Muscle layer of duodenum (tissue), 2 donors: Measurements from ENCODE around the gene AOAH.
"Not testable (repeated sequence)": the region's sequence is repeated elsewhere in the genome, so short reads cannot be mapped to it uniquely, and the experiment has no call there.

Experiments
- H3K27ac ChIP-seq: one replicate; pipeline ENCODE4 v1.7.0; 2013; ENCODE audit warnings: mild to moderate bottlenecking, low read length
- H3K27me3 ChIP-seq: one replicate; pipeline ENCODE4 v1.7.0; 2013; ENCODE audit warnings: low read depth, mild to moderate bottlenecking, control low read depth, low read length
- H3K36me3 ChIP-seq, 2 donors: one replicate each; pipeline ENCODE4 v1.7.0; 2013; ENCODE audit warnings: low read length in 2 of 2, control low read depth in 1 of 2, mild to moderate bottlenecking in 1 of 2; ENCODE audit not compliant: insufficient read depth in 2 of 2, control insufficient read depth in 1 of 2
- H3K4me1 ChIP-seq, 2 donors: one replicate each; pipeline ENCODE4 v1.7.0; 2013; ENCODE audit warnings: low read length in 2 of 2, mild to moderate bottlenecking in 2 of 2, control low read depth in 1 of 2, moderate library complexity in 1 of 2; ENCODE audit not compliant: insufficient read depth in 2 of 2, control insufficient read depth in 1 of 2
- H3K4me3 ChIP-seq, 2 donors: one replicate each; pipeline ENCODE4 v1.7.0; 2013; ENCODE audit warnings: low read length in 2 of 2, low read depth in 1 of 2, mild to moderate bottlenecking in 1 of 2
- H3K9me3 ChIP-seq, 2 donors: one replicate each; pipeline ENCODE4 v1.7.0; 2013; ENCODE audit warnings: low read length in 2 of 2, control low read depth in 1 of 2, mild to moderate bottlenecking in 1 of 2; ENCODE audit not compliant: control insufficient read depth in 1 of 2
- donor health status: healthy.

Gene AOAH

GRCh38 chr7:36513393-36513792 is 210.9 kb downstream of the AOAH start:
- Histone ChIP-seq H3K9me3 (peaks cover 0 to 6% of the 10 kb centered on the region in 2 donors), H3K4me3 (no peak overlapping the region), H3K27me3 (no peaks in the 10 kb centered on the region), H3K36me3 (no peaks in the 10 kb centered on the region), H3K27ac (no peak overlapping the region), H3K4me1 (no peaks in the 10 kb centered on the region)

DNA sequence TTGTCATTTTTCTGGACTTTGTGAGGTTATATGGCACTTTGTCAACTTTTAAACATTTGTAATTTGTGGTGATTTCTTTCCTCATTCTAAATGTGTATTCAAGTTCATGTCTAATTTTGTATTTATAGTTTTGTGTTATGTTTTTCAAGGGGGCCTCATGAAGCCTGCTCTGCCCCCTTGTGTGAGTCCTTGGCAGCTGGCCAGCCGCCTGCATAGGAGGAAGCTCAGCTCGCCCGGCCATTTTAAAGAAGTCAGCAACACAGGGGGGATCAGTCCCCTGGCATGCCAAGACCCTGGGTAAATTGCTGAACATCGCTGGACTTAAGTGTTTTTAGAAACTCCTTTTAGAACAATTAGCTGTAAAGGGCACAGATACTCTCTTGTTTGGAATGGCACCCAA is 211.7 kb downstream of the AOAH start:
- H3K9me3 ChIP-seq: peaks cover 0 to 6% of the 10 kb centered on the region in 2 donors
- no peak overlapping the region for H3K4me3 ChIP-seq
- H3K36me3 ChIP-seq: no peaks in the 10 kb centered on the region
- no peaks in the 10 kb centered on the region for H3K4me1 ChIP-seq
- no peaks in the 10 kb centered on the region for H3K27me3 ChIP-seq
- no peak overlapping the region for H3K27ac ChIP-seq

- peaks cover 0 to 6% of the 10 kb centered on the region in 2 donors for H3K9me3 ChIP-seq
- no peaks in the 10 kb centered on the region for H3K4me1 ChIP-seq
- H3K27ac ChIP-seq: no peak overlapping the region
- H3K27me3 ChIP-seq: no peaks in the 10 kb centered on the region
- no peak overlapping the region for H3K4me3 ChIP-seq
- H3K36me3 ChIP-seq: no peaks in the 10 kb centered on the region
Observed at GRCh38 chr7:36509962-36510361, 214.3 kb downstream of the AOAH start.

DNA sequence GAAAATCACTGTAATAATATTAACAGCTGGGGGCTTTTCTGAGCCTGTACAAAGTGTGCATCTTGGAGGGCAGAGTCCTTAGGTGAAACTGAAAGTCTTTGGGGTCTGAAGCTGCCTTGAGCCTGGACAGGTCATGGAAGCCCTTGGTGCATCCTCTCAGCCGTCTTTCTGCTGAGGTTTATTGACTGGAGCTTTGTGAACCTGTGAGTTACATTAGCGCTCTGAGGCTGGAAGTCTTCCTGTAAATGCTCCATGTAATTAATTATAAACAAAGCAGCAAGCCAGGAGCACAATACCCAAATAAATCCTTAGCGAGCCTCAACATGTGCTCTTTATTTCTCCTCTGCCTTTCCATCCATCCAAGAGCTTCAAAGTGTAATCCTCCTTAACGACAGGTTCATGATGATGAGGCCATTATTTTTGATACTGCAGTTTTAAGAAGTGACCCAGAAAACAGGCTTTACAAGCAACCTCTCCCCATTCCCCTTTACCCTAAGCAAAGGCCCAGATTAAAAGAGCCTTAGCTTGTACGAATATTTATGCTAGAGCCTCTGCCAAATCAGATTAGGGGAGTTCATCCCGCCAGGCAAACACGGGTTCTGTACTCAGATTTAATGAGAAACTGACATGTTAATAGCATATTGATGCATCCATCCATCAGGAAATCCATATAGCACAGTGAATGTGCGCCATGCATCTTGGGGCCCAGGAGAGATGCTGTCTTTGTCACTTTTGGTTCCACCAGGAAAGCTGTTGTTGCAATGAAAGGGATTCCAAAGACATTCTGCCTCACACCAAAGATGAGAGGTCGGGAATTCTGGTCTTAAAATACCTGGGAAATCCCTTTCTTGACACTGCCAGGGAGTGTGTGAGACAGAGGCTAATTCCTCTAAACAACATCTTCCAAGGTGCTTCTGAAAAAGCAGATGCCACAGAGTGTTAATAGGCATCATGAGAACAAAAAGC is 216.5 kb downstream of the AOAH start:
- Histone ChIP-seq H3K36me3 (no peaks in the 10 kb centered on the region), H3K27me3 (no peaks in the 10 kb centered on the region), H3K4me1 (no peaks in the 10 kb centered on the region), H3K27ac (no peak overlapping the region), H3K9me3 (no peaks in the 10 kb centered on the region), H3K4me3 (no peak overlapping the region)

GRCh38 chr7:36506820-36507219 is 217.5 kb downstream of the AOAH start:
- Histone ChIP-seq H3K27me3 (no peaks in the 10 kb centered on the region), H3K36me3 (no peaks in the 10 kb centered on the region), H3K4me1 (no peaks in the 10 kb centered on the region), H3K9me3 (no peaks in the 10 kb centered on the region), H3K4me3 (no peak overlapping the region), H3K27ac (no peak overlapping the region)

- H3K4me3 ChIP-seq: no peak overlapping the region
- H3K27me3 ChIP-seq: no peaks in the 10 kb centered on the region
- no peaks in the 10 kb centered on the region for H3K36me3 ChIP-seq
- H3K9me3 ChIP-seq: no peaks in the 10 kb centered on the region
- H3K27ac ChIP-seq: no peak overlapping the region
- H3K4me1 ChIP-seq: no peaks in the 10 kb centered on the region
Observed at GRCh38 chr7:36506130-36506798, 218.0 kb downstream of the AOAH start.

- not testable (repeated sequence) for H3K27ac ChIP-seq, H3K27me3 ChIP-seq, H3K9me3 ChIP-seq, H3K36me3 ChIP-seq, H3K4me1 ChIP-seq, H3K4me3 ChIP-seq
Observed at GRCh38 chr7:36504617-36505016, 219.7 kb downstream of the AOAH start.

GRCh38 chr7:36504216-36504615 is 220.1 kb downstream of the AOAH start:
- H3K4me1 ChIP-seq, H3K36me3 ChIP-seq, H3K27ac ChIP-seq, H3K4me3 ChIP-seq, H3K9me3 ChIP-seq, H3K27me3 ChIP-seq: not testable (repeated sequence)

DNA sequence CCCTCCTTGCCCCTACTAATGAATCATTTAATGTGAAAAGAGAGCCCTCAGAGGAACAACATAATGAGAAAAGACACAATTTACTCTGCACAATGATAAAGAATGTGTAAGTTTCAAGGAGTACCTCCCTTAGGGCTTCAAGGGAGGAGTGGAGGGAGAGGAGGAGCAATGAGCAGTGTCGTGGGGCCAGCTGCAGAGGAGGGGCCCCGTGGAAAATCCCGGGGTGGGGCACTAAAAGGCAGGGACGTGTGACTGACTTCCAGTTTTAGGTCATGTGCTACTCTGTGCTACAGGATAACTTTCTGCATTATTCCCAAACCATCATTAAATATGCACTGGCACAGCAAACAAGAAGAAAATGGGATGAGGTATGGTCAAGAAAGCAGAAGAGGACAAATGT is 226.5 kb downstream of the AOAH start:
- no peak overlapping the region for H3K27ac ChIP-seq
- no peak overlapping the region for H3K4me3 ChIP-seq
- H3K4me1 ChIP-seq: no peaks in the 10 kb centered on the region
- H3K9me3 ChIP-seq: no peaks in the 10 kb centered on the region
- no peaks in the 10 kb centered on the region for H3K27me3 ChIP-seq
- no peaks in the 10 kb centered on the region for H3K36me3 ChIP-seq

DNA sequence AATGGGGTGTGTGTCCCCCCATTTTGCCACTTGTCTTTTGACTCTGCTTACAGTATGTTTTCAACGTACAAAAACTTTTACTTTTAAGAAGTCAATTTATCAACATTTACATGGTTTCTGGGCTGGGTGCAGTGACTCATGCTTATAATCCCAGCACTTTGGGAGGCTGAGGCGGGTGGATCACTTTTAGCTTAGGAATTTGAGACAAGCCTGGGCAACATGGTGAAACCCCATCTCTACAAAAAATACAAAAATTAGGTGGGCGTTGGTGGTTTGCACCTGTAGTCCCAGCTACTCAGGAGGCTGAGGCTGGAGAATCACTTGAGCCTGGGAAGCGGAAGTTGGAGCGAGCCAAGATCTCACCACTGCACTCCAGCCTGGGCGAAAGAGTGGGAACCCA is 227.1 kb downstream of the AOAH start:
- H3K9me3 ChIP-seq, H3K27ac ChIP-seq, H3K36me3 ChIP-seq, H3K4me1 ChIP-seq, H3K27me3 ChIP-seq, H3K4me3 ChIP-seq: not testable (repeated sequence)

DNA sequence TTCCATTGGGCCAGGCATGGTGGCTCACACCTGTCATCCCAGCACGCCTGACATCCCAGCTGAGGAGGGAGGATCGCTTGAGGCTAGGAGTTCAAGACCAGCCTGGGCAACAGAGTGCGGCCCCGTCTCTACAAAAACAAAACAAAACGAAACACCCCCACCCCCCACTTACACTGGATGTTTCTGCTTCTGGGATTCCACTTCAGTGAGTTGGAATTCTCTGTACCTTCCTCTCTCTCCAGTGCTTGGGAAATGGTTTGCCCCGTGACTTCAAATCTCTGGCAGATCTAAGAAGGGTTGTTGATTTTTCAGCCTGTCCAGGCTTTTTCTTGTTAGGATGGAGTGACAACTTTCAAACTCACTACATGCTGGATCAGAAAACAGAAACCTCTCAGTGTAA is 227.7 kb downstream of the AOAH start:
- no peaks in the 10 kb centered on the region for H3K9me3 ChIP-seq
- no peaks in the 10 kb centered on the region for H3K27me3 ChIP-seq
- no peak overlapping the region for H3K4me3 ChIP-seq
- H3K4me1 ChIP-seq: no peaks in the 10 kb centered on the region
- H3K36me3 ChIP-seq: no peaks in the 10 kb centered on the region
- no peak overlapping the region for H3K27ac ChIP-seq
